GM12878 (cell line): ENCODE measurements around the gene CENPC. TPM values are rescaled to one million over a fixed set of nuclear protein-coding genes. Genes with fewer than 3 reads are reported as not detected.

Experiments used
- ATF7 ChIP-seq: fragments of 450-650 bp; IDR thresholded peaks from 2 replicates; pipeline ENCODE4 v1.6.1; 2016; ENCODE audit warnings: low read depth, mild to moderate bottlenecking
- CBFB ChIP-seq: IDR thresholded peaks from 2 replicates; pipeline ENCODE4 v1.6.1; 2016; ENCODE audit warnings: antibody characterized with exemption, low read depth
- CBX5 ChIP-seq: sonication (generic); IDR thresholded peaks from 2 replicates; pipeline ENCODE4 v1.6.1; 2016; ENCODE audit warnings: low read depth, moderate library complexity, mild to moderate bottlenecking, inconsistent platforms
- CREM ChIP-seq: IDR thresholded peaks from 2 replicates; pipeline ENCODE4 v1.6.1; 2014; ENCODE audit warnings: antibody characterized with exemption, low read depth
- DPF2 ChIP-seq: fragments of 450-650 bp; IDR thresholded peaks from 2 replicates; pipeline ENCODE4 v1.6.1; 2017; ENCODE audit warnings: mild to moderate bottlenecking
- FOXM1 ChIP-seq: IDR thresholded peaks from 2 replicates; pipeline ENCODE4 v1.6.1; 2012; ENCODE audit warnings: low read depth, mild to moderate bottlenecking, inconsistent platforms, low read length, moderate library complexity
- IRF3 ChIP-seq: fragments of 450-650 bp; IDR thresholded peaks from 2 replicates; pipeline ENCODE4 v1.6.1; 2014; ENCODE audit warnings: mild to moderate bottlenecking
- JUND ChIP-seq: IDR thresholded peaks from 2 replicates; pipeline ENCODE4 v1.6.1; 2012; ENCODE audit warnings: low read depth, mild to moderate bottlenecking, low read length, improper control_type of control experiment, moderate library complexity
- KDM1A ChIP-seq: fragments of 200-600 bp; sonication (generic); IDR thresholded peaks from 2 replicates; pipeline ENCODE4 v1.6.1; 2016; ENCODE audit warnings: borderline replicate concordance
- NFYB ChIP-seq: IDR thresholded peaks from 2 replicates; pipeline ENCODE4 v1.6.1; 2011; ENCODE audit warnings: low read depth, mild to moderate bottlenecking, low read length, improper control_type of control experiment, moderate library complexity; ENCODE audit not compliant: insufficient read depth
- PML ChIP-seq: IDR thresholded peaks from 2 replicates; pipeline ENCODE4 v1.6.1; 2012; ENCODE audit warnings: low read length, inconsistent platforms
- RB1 ChIP-seq: fragments of 450-650 bp; formaldehyde crosslinking; IDR thresholded peaks from 2 replicates; pipeline ENCODE4 v1.6.1; 2017; ENCODE audit warnings: mild to moderate bottlenecking, borderline replicate concordance
- RBBP5 ChIP-seq: fragments of 200-600 bp; sonication (generic); conservative IDR thresholded peaks from 2 replicates; pipeline ENCODE4 v1.6.1; 2016
- RELA ChIP-seq: fragments of 450-650 bp; IDR thresholded peaks from 2 replicates; pipeline ENCODE4 v1.8.0; 2014; ENCODE audit warnings: borderline replicate concordance; ENCODE audit not compliant: partially characterized antibody
- RUNX3 ChIP-seq: IDR thresholded peaks from 2 replicates; pipeline ENCODE4 v1.6.1; 2012; ENCODE audit warnings: low read length, inconsistent platforms
- SIX5 ChIP-seq: IDR thresholded peaks from 2 replicates; pipeline ENCODE4 v1.6.1; 2011; ENCODE audit warnings: mild to moderate bottlenecking, low read depth, low read length, moderate library complexity; ENCODE audit not compliant: severe bottlenecking
- STAT3 ChIP-seq: IDR thresholded peaks from 2 replicates; pipeline ENCODE4 v1.6.1; 2011; ENCODE audit warnings: low read depth, low read length, improper control_type of control experiment
- SUPT20H ChIP-seq: IDR thresholded peaks from 2 replicates; pipeline ENCODE4 v1.6.1; 2011; ENCODE audit warnings: low read depth, mild to moderate bottlenecking, low read length, moderate library complexity, borderline replicate concordance; ENCODE audit not compliant: control insufficient read depth
- TARDBP ChIP-seq: IDR thresholded peaks from 2 replicates; pipeline ENCODE4 v1.6.1; 2016; ENCODE audit warnings: borderline replicate concordance
- TCF12 ChIP-seq: IDR thresholded peaks from 2 replicates; pipeline ENCODE4 v1.6.1; 2011; ENCODE audit warnings: low read depth, mild to moderate bottlenecking, low read length
- TCF7 ChIP-seq: IDR thresholded peaks from 2 replicates; pipeline ENCODE4 v1.6.1; 2014; ENCODE audit warnings: antibody characterized with exemption, borderline replicate concordance
- ZBED1 ChIP-seq: IDR thresholded peaks from 2 replicates; pipeline ENCODE4 v1.6.1; 2016; ENCODE audit warnings: borderline replicate concordance
- ZNF207 ChIP-seq: fragments of 450-650 bp; IDR thresholded peaks from 2 replicates; pipeline ENCODE4 v1.6.1; 2014; ENCODE audit warnings: antibody characterized with exemption, mild to moderate bottlenecking, borderline replicate concordance
- ZSCAN29 ChIP-seq: fragments of 450-650 bp; IDR thresholded peaks from 2 replicates; pipeline ENCODE4 v1.6.1; 2017; ENCODE audit warnings: mild to moderate bottlenecking, moderate library complexity
- polyA plus RNA-seq, 11 experiments: library from polyadenylated mRNA; depleted of rRNA in 4 of 11; unstranded in 6 of 11; stranded (reverse) in 5 of 11; fragments of >200 nt; fragmentation: Nextera tagmentation in 4 of 11; fragmentation: Illumina TruSeq in 1 of 11; extraction: Ambion mirVana in 4 of 11; extraction: Trizol in 1 of 11; gene quantifications; 1 replicate in 1 of 11; 2 replicates in 10 of 11; pipeline versions ENCODE4 v1.2.1 to v1.2.3, GENCODE V29; 2011 to 2016; ENCODE audit warnings: inconsistent platforms in 2 of 11, missing spikeins in 2 of 11, low read depth in 1 of 11
- total RNA-seq, 4 experiments: library from RNA; depleted of rRNA in 3 of 4; stranded (reverse); fragments of >200 nt in 3 of 4; fragmentation: Illumina TruSeq in 1 of 4; extraction: Trizol in 1 of 4; gene quantifications; 2 replicates each; pipeline versions ENCODE4 v1.2.1 to v1.2.3, GENCODE V29; 2013 to 2021

CENPC gene
- total and polyA plus RNA-seq, 10 of the 15 experiments (the other 5 are each of a cell fraction or from before 2014, with no cell fraction given): 13.1 to 34.9 (median 20.3) TPM

- TF ChIP-seq TARDBP (no peak), SIX5 (no peak), JUND (no peak), STAT3 (no peak), ATF7 (peak; percentile 21; the same call in 1 of the 2 replicates), KDM1A (no peak), FOXM1 (0 out of 2 replicates have a peak, but pooled peaks have one; percentile 45), RELA (peak; percentile 12), RB1 (no peak), DPF2 (peak; percentile 47; the same call in 1 of the 2 replicates), NFYB (no peak), RUNX3 (peak; percentile 87), PML (no peak), IRF3 (no peak), ZBED1 (peak; percentile 87; the same call in 1 of the 2 replicates), CBFB (peak; percentile 45; the same call in 1 of the 2 replicates), TCF12 (no peak), ZNF207 (no peak), TCF7 (no peak), CREM (peak; percentile 41; the same call in 1 of the 2 replicates), SUPT20H (no peak), CBX5 (0 out of 2 replicates have a peak, but pooled peaks have one; percentile 56), ZSCAN29 (no peak), RBBP5 (no peak)
These were observed 36.0 kb upstream of the CENPC start (continued) for GRCh38 chr4:67581208-67581857.
